Measurements from ENCODE around the gene CRISPLD2.

CRISPLD2 gene

GRCh38 chr16:84786605-84787262 lies 33.1 kb upstream of the CRISPLD2 start:
- WGBS, result 93% methylated on average over 13 of the region's 13 CpGs
- H3K27ac ChIP-seq (ENCODE audit: low read depth, low read length), result no peak overlapping the region
- H3K4me3 ChIP-seq (ENCODE audit: low read length), result no peak overlapping the region

GRCh38 chr16:84787263-84787622 lies 32.5 kb upstream of the CRISPLD2 start:
- no peak overlapping the region for H3K27ac ChIP-seq (ENCODE audit: low read depth, low read length)
- H3K36me3 ChIP-seq (ENCODE audit: insufficient read depth, low read length), result no peaks in the 10 kb centered on the region
- WGBS, result 89% methylated on average over 5 of the region's 5 CpGs
- H3K4me3 ChIP-seq (ENCODE audit: low read length), result no peak overlapping the region
- H3K4me1 ChIP-seq (ENCODE audit: insufficient read depth, low read length), result no peaks in the 10 kb centered on the region
- H3K9ac ChIP-seq (ENCODE audit: low read depth, low read length), result no peak overlapping the region
- H3K27me3 ChIP-seq (ENCODE audit: insufficient read depth, low read length), result no peaks in the 10 kb centered on the region
- H3K9me3 ChIP-seq (ENCODE audit: insufficient read depth, low read depth, low read length), result no peaks in the 10 kb centered on the region

More at GRCh38 chr16:84786605-84787262, 33.1 kb upstream of the CRISPLD2 start:
- H3K4me1 ChIP-seq (ENCODE audit: insufficient read depth, low read length), result no peaks in the 10 kb centered on the region
- H3K9ac ChIP-seq (ENCODE audit: low read depth, low read length), result no peak overlapping the region
- H3K9me3 ChIP-seq (ENCODE audit: insufficient read depth, low read depth, low read length), result no peaks in the 10 kb centered on the region
- no peaks in the 10 kb centered on the region for H3K27me3 ChIP-seq (ENCODE audit: insufficient read depth, low read length)
- no peaks in the 10 kb centered on the region for H3K36me3 ChIP-seq (ENCODE audit: insufficient read depth, low read length)

DNA sequence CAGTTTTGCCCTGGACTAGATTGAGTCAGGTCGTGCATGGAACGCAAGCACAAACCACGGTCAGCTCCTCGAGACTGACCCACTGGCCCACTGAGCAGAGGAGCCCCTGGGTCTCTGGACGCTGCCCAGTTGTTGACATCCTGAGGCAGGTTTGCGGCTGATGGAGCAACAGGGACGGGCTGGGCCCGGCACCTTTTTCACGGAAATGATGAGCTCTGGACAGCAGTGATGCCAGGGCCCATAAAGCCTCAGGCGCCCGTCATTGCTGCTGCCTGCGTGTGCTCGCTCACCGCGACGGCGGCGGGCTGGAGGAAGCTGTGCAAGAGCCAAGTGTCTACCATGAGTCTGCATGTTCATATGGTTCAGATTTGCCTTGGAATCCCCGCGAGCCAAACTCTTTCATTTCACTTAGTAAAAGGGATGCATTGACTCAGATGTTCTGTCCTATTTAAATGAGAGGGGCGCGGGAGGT lies 30.8 kb upstream of the CRISPLD2 start:
- no peaks in the 10 kb centered on the region for H3K36me3 ChIP-seq (ENCODE audit: insufficient read depth, low read length)
- H3K4me3 ChIP-seq (ENCODE audit: low read length), result no peak overlapping the region
- no peaks in the 10 kb centered on the region for H3K4me1 ChIP-seq (ENCODE audit: insufficient read depth, low read length)
- no peak overlapping the region for H3K27ac ChIP-seq (ENCODE audit: low read depth, low read length)
- 94% methylated on average over 22 of the region's 22 CpGs for WGBS
- no peaks in the 10 kb centered on the region for H3K27me3 ChIP-seq (ENCODE audit: insufficient read depth, low read length)
- H3K9ac ChIP-seq (ENCODE audit: low read depth, low read length), result no peak overlapping the region
- no peaks in the 10 kb centered on the region for H3K9me3 ChIP-seq (ENCODE audit: insufficient read depth, low read depth, low read length)

- Histone ChIP-seq H3K36me3 (ENCODE audit: insufficient read depth, low read length) (no peaks in the 10 kb centered on the region), H3K4me1 (ENCODE audit: insufficient read depth, low read length) (no peaks in the 10 kb centered on the region), H3K9me3 (ENCODE audit: insufficient read depth, low read depth, low read length) (no peaks in the 10 kb centered on the region), H3K27ac (ENCODE audit: low read depth, low read length) (no peak overlapping the region), H3K27me3 (ENCODE audit: insufficient read depth, low read length) (no peaks in the 10 kb centered on the region), H3K9ac (ENCODE audit: low read depth, low read length) (no peak overlapping the region), H3K4me3 (ENCODE audit: low read length) (no peak overlapping the region)
- 81% methylated on average over 11 of the region's 11 CpGs for WGBS
Observed at GRCh38 chr16:84789431-84789830, 30.4 kb upstream of the CRISPLD2 start.

DNA sequence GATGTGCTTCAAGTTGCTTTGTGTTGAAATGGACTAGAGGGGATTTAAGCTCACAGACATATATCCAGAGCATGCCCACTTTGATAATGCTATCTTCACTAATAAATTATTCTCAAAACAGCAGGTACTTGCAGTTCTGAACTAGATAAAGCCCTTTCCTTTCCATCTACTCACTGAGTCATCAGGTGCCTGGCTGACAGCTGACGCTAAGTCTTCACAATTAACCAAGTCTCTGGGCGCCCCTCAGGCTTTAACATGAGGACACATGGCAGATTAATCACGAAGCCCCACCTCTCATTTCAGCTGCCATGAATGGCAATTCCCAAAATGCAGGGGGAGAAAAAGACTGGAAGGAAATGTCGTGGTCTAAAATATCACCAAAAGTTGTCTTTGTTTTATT lies 29.5 kb upstream of the CRISPLD2 start:
- 91% methylated on average over 3 of the region's 4 CpGs for WGBS
- Histone ChIP-seq H3K4me3 (ENCODE audit: low read length) (no peak overlapping the region), H3K9ac (ENCODE audit: low read depth, low read length) (no peak overlapping the region), H3K9me3 (ENCODE audit: insufficient read depth, low read depth, low read length) (no peaks in the 10 kb centered on the region), H3K27me3 (ENCODE audit: insufficient read depth, low read length) (no peaks in the 10 kb centered on the region), H3K4me1 (ENCODE audit: insufficient read depth, low read length) (no peaks in the 10 kb centered on the region), H3K36me3 (ENCODE audit: insufficient read depth, low read length) (no peaks in the 10 kb centered on the region), H3K27ac (ENCODE audit: low read depth, low read length) (no peak overlapping the region)

GRCh38 chr16:84791088-84791487 lies 28.7 kb upstream of the CRISPLD2 start:
- Histone ChIP-seq H3K27me3 (ENCODE audit: insufficient read depth, low read length) (no peaks in the 10 kb centered on the region), H3K9me3 (ENCODE audit: insufficient read depth, low read depth, low read length) (no peaks in the 10 kb centered on the region)
- 93% methylated on average over 11 of the region's 12 CpGs for WGBS

GRCh38 chr16:84791501-84791900 lies 28.3 kb upstream of the CRISPLD2 start:
- Histone ChIP-seq H3K27ac (ENCODE audit: low read depth, low read length) (no peak overlapping the region), H3K4me1 (ENCODE audit: insufficient read depth, low read length) (no peaks in the 10 kb centered on the region), H3K27me3 (ENCODE audit: insufficient read depth, low read length) (no peaks in the 10 kb centered on the region), H3K9ac (ENCODE audit: low read depth, low read length) (no peak overlapping the region), H3K9me3 (ENCODE audit: insufficient read depth, low read depth, low read length) (no peaks in the 10 kb centered on the region), H3K4me3 (ENCODE audit: low read length) (no peak overlapping the region), H3K36me3 (ENCODE audit: insufficient read depth, low read length) (no peaks in the 10 kb centered on the region)
- WGBS, result 96% methylated on average over 6 of the region's 6 CpGs

More at GRCh38 chr16:84791088-84791487, 28.7 kb upstream of the CRISPLD2 start:
- no peak overlapping the region for H3K9ac ChIP-seq (ENCODE audit: low read depth, low read length)
- H3K36me3 ChIP-seq (ENCODE audit: insufficient read depth, low read length), result no peaks in the 10 kb centered on the region
- H3K4me3 ChIP-seq (ENCODE audit: low read length), result no peak overlapping the region
- no peak overlapping the region for H3K27ac ChIP-seq (ENCODE audit: low read depth, low read length)
- H3K4me1 ChIP-seq (ENCODE audit: insufficient read depth, low read length), result no peaks in the 10 kb centered on the region

GRCh38 chr16:84794186-84794585 lies 25.6 kb upstream of the CRISPLD2 start:
- Histone ChIP-seq H3K27me3 (ENCODE audit: insufficient read depth, low read length) (no peaks in the 10 kb centered on the region), H3K27ac (ENCODE audit: low read depth, low read length) (no peak overlapping the region), H3K9ac (ENCODE audit: low read depth, low read length) (no peak overlapping the region), H3K36me3 (ENCODE audit: insufficient read depth, low read length) (no peaks in the 10 kb centered on the region), H3K4me1 (ENCODE audit: insufficient read depth, low read length) (no peaks in the 10 kb centered on the region), H3K4me3 (ENCODE audit: low read length) (no peak overlapping the region), H3K9me3 (ENCODE audit: insufficient read depth, low read depth, low read length) (no peaks in the 10 kb centered on the region)
- 92% methylated on average over 6 of the region's 6 CpGs for WGBS

DNA sequence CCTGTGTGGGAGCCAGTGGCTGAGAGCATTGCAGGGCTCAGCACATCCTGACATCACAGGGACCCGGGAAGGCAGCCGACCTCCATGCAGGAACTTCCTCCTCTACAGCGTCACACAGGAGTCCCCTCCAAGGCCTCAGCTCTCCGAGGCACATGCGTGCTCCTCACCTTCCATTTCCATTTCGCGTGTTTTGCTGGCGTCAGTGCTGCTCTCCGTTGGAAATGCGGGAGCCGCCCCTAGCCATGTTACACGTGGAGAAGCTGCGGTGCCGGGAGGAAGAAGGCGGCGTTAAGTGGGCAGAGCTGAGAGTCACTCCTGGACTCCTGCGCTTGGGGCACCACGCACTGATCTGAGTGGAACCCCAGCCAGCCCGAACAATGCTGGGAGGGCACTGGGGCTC lies 25.2 kb upstream of the CRISPLD2 start:
- H3K9ac ChIP-seq (ENCODE audit: low read depth, low read length), result no peak overlapping the region
- WGBS, result 95% methylated on average over 19 of the region's 19 CpGs
- no peaks in the 10 kb centered on the region for H3K36me3 ChIP-seq (ENCODE audit: insufficient read depth, low read length)
- H3K4me1 ChIP-seq (ENCODE audit: insufficient read depth, low read length), result no peaks in the 10 kb centered on the region
- H3K27ac ChIP-seq (ENCODE audit: low read depth, low read length), result no peak overlapping the region
- no peaks in the 10 kb centered on the region for H3K9me3 ChIP-seq (ENCODE audit: insufficient read depth, low read depth, low read length)
- H3K4me3 ChIP-seq (ENCODE audit: low read length), result no peak overlapping the region
- H3K27me3 ChIP-seq (ENCODE audit: insufficient read depth, low read length), result no peaks in the 10 kb centered on the region

DNA sequence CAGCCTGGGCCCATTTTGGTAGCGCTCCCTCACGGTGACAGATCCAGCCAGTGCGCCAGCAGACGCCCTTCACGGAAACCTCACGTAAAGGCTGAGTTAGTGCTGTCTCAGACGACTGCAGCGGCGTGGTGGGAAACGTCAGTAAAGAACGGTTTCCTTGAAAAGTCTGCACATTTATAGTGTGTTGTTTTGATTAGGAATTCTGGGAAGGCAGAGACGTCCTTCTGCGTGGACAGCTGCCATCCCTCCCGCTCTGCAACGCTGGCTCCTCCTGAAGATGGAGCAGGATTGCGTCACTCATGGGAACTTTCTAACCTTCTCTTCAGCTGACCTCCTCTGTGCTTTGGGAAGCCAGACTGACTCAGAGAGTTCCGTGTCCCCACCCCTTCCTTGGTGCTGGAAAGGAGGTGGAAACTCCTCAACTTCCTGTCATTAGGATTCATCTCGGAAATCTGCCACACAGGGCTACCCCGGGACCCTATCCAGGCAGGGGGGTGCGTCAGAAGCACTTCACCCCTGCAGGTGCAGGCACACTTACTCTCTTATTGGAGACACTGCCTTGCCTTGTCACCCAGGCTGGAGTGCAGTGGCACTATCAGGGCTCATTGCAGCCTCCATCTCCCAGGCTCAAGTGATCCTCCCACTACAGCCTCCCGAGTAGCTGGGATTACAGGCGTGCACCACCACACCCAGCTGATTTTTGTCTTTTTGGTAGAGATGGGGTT lies 24.3 kb upstream of the CRISPLD2 start:
- H3K9ac ChIP-seq (ENCODE audit: low read depth, low read length), result no peak overlapping the region
- no peaks in the 10 kb centered on the region for H3K4me1 ChIP-seq (ENCODE audit: insufficient read depth, low read length)
- H3K9me3 ChIP-seq (ENCODE audit: insufficient read depth, low read depth, low read length), result no peaks in the 10 kb centered on the region
- H3K36me3 ChIP-seq (ENCODE audit: insufficient read depth, low read length), result no peaks in the 10 kb centered on the region
- H3K27me3 ChIP-seq (ENCODE audit: insufficient read depth, low read length), result no peaks in the 10 kb centered on the region
- no peak overlapping the region for H3K4me3 ChIP-seq (ENCODE audit: low read length)
- 91% methylated on average over 22 of the region's 22 CpGs for WGBS
- no peak overlapping the region for H3K27ac ChIP-seq (ENCODE audit: low read depth, low read length)

- Histone ChIP-seq H3K27me3 (ENCODE audit: insufficient read depth, low read length) (no peaks in the 10 kb centered on the region), H3K4me3 (ENCODE audit: low read length) (no peak overlapping the region), H3K4me1 (ENCODE audit: insufficient read depth, low read length) (no peaks in the 10 kb centered on the region), H3K9ac (ENCODE audit: low read depth, low read length) (no peak overlapping the region), H3K9me3 (ENCODE audit: insufficient read depth, low read depth, low read length) (no peaks in the 10 kb centered on the region), H3K27ac (ENCODE audit: low read depth, low read length) (no peak overlapping the region), H3K36me3 (ENCODE audit: insufficient read depth, low read length) (no peaks in the 10 kb centered on the region)
- WGBS, result 93% methylated on average over 8 of the region's 8 CpGs
Observed at GRCh38 chr16:84800158-84800978, 19.4 kb upstream of the CRISPLD2 start.
